ENCODE data around the gene AOC3. TPM values are rescaled to one million over a fixed set of nuclear protein-coding genes. Genes with fewer than 3 reads are reported as not detected.

Gene AOC3
- total RNA-seq, 3 donors from 2014 or later, result 2.1 to 2.6 (median 2.2) TPM

DNA sequence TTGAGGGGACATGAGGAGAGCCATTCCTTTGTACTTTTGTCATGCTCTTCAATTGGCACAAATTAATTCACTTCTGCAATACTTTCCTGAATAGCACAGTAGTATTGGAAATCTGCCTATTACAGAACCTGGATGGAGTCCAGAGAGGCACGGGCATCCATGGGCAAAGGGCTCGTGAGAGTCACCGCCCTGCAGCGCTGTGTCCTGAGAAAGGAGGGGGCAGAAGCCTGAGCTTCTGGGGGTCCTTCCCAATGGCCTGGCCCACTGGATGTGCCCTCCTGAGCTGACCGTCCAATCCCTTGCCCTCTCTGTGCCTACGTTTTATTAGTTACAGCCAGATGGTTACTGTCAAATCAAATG lies 53.1 kb downstream of the AOC3 start:
- no peak for ATAC-seq
- no peaks in the 10 kb centered on the region for H3K36me3 Mint-ChIP-seq (ENCODE audit: insufficient read depth)
- H3K9me3 Mint-ChIP-seq, result no peaks in the 10 kb centered on the region
- no peak overlapping the region for H3K4me3 Mint-ChIP-seq
- H3K4me1 Mint-ChIP-seq (ENCODE audit: low read depth), result no peaks in the 10 kb centered on the region
- no peak for DNase-seq
- peaks cover 19% of the 10 kb centered on the region for H3K27me3 Mint-ChIP-seq (ENCODE audit: low read depth)

DNA sequence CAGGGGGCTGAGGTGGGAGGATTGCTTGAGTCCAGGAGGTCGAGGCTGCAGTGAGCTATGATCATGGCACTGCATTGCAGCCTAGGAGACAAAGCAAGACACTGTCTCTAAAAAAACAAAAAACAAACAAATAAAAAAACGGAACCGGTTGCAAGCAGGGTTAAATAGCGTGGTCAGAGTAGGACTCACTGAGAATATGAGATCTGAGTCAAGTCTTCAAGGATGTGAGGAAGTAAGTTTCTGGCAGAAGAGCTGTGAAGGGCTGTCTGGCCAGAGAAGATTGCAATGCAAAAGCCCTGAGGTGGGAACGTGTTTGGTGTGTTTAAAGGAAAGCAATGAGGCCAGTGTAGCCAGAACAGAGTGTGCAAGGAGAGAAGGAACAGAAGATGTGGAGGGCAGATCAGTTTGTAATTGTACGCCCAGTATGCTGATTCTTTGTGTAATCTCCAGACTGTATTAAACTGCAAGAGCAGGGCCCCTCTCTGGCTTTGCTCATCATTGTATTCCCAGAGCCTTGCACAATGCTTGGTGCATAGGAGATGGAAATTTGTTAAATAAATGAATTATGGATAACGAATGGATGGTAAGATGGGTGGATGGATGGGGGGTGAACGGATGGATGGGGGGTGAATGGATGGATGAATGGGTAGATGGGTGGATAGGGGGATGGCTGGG lies 55.9 kb downstream of the AOC3 start:
- no peaks in the 10 kb centered on the region for H3K36me3 Mint-ChIP-seq (ENCODE audit: insufficient read depth)
- H3K27me3 Mint-ChIP-seq (ENCODE audit: low read depth), result peaks cover 23% of the 10 kb centered on the region
- DNase-seq, result no peak
- ATAC-seq, result no peak
- H3K4me3 Mint-ChIP-seq, result no peak overlapping the region
- no peaks in the 10 kb centered on the region for H3K4me1 Mint-ChIP-seq (ENCODE audit: low read depth)
- no peaks in the 10 kb centered on the region for H3K9me3 Mint-ChIP-seq

Other genes with a start within 250 kb of the AOC3 start
- gene RETREG3, start 241.8 kb upstream of the AOC3 start, total RNA-seq, result 10 to 100 TPM; 27.2 to 37.9 (median 30.0) TPM
- gene TUBG1, start 241.5 kb upstream of the AOC3 start, total RNA-seq, result 100 to 1,000 TPM in 1 of 3 donors, 10 to 100 TPM in 2; 91.7 to 103 (median 93.7) TPM
- gene TUBG2, start 191.9 kb upstream of the AOC3 start, total RNA-seq, result 1 to 10 TPM; 5.6 to 7.1 (median 5.9) TPM
- 1 to 10 TPM in 1 of 3 donors, under 1 TPM in 2; 0.56 to 1.2 (median 0.63) TPM for gene PLEKHH3, start 174.2 kb upstream of the AOC3 start, total RNA-seq
- under 1 TPM; 0.25 to 0.43 (median 0.32) TPM for gene CCR10, start 169.4 kb upstream of the AOC3 start, total RNA-seq
- gene CNTNAP1, start 168.7 kb upstream of the AOC3 start, total RNA-seq, result 1 to 10 TPM in 1 of 3 donors, under 1 TPM in 2; 0.73 to 1.3 (median 0.79) TPM
- 10 to 100 TPM; 22.2 to 26.5 (median 22.6) TPM for gene EZH1, start 106.2 kb upstream of the AOC3 start, total RNA-seq
- gene RAMP2, start 90.0 kb upstream of the AOC3 start, total RNA-seq, result not detected
- gene VPS25, start 77.8 kb upstream of the AOC3 start, total RNA-seq, result 100 to 1,000 TPM in 1 of 3 donors, 10 to 100 TPM in 2; 92.6 to 106 (median 98.7) TPM
- under 1 TPM; 0.16 to 0.46 (median 0.38) TPM for gene WNK4, start 70.6 kb upstream of the AOC3 start, total RNA-seq
- 10 to 100 TPM; 52.2 to 56.2 (median 55.1) TPM for gene COA3, start 52.5 kb upstream of the AOC3 start, total RNA-seq
- not detected for gene CNTD1, start 52.3 kb upstream of the AOC3 start, total RNA-seq
- 100 to 1,000 TPM; 101 to 121 (median 112) TPM for gene BECN1, start 26.9 kb upstream of the AOC3 start, total RNA-seq
- 100 to 1,000 TPM; 361 to 401 (median 376) TPM for gene PSME3, start 17.8 kb upstream of the AOC3 start, total RNA-seq
- 1 to 10 TPM; 2.7 to 4.1 (median 3.7) TPM for gene AOC2, start 6.6 kb upstream of the AOC3 start, total RNA-seq
- gene G6PC1, start 49.6 kb downstream of the AOC3 start, total RNA-seq, result under 1 TPM in 1 of 3 donors, not detected in 2; 0.08 TPM
- gene AARSD1, start 113.3 kb downstream of the AOC3 start, total RNA-seq, result 100 to 1,000 TPM; 130 to 159 (median 141) TPM
- under 1 TPM; 0.24 to 0.30 (median 0.25) TPM for gene PTGES3L, start 128.9 kb downstream of the AOC3 start, total RNA-seq
- gene RUNDC1, start 129.4 kb downstream of the AOC3 start, total RNA-seq, result 10 to 100 TPM; 14.1 to 17.4 (median 16.7) TPM
- 1,000 to 10,000 TPM; 1,553 to 1,718 (median 1,686) TPM for gene RPL27, start 147.2 kb downstream of the AOC3 start, total RNA-seq
- 10 to 100 TPM; 26.4 to 46.6 (median 34.1) TPM for gene IFI35, start 155.6 kb downstream of the AOC3 start, total RNA-seq
- gene VAT1, start 171.2 kb downstream of the AOC3 start, total RNA-seq, result 10 to 100 TPM; 11.7 to 15.9 (median 15.5) TPM
- under 1 TPM; 0.13 to 0.33 (median 0.24) TPM for gene RND2, start 174.0 kb downstream of the AOC3 start, total RNA-seq